HG02763 (cell line): ENCODE measurements around the gene PIK3AP1.
"Not testable (repeated sequence)": the region's sequence is repeated elsewhere in the genome, so short reads cannot be mapped to it uniquely, and the experiment has no call there.

ENCODE experiments used
- ATAC-seq: cut with Tn5 transposase; IDR thresholded peaks from one replicate; pipeline ENCODE4 v1.9.1; 2021; ENCODE audit warnings: mild to moderate bottlenecking, moderate library complexity; ENCODE audit not compliant: unreplicated experiment

Gene PIK3AP1

GRCh38 chr10:96585736-96586418, 134.4 kb downstream of the PIK3AP1 start:
- ATAC-seq, result peak; percentile 3

- no peak for ATAC-seq
Measured at GRCh38 chr10:96584474-96584873, 135.8 kb downstream of the PIK3AP1 start.

- no peak for ATAC-seq
Measured at GRCh38 chr10:96584035-96584434, 136.3 kb downstream of the PIK3AP1 start.

- no peak for ATAC-seq
Measured at GRCh38 chr10:96579133-96579532, 141.2 kb downstream of the PIK3AP1 start.

- ATAC-seq, result no peak
Measured at GRCh38 chr10:96578633-96579032, 141.7 kb downstream of the PIK3AP1 start.

- ATAC-seq, result no peak
Measured at GRCh38 chr10:96578022-96578421, 142.3 kb downstream of the PIK3AP1 start.

- no peak for ATAC-seq
Measured at GRCh38 chr10:96577069-96577468, 143.2 kb downstream of the PIK3AP1 start.

- no peak for ATAC-seq
Measured at GRCh38 chr10:96576277-96576980, 143.9 kb downstream of the PIK3AP1 start.

GRCh38 chr10:96574564-96574963, 145.8 kb downstream of the PIK3AP1 start:
- ATAC-seq, result not testable (repeated sequence)

GRCh38 chr10:96573036-96573435, 147.3 kb downstream of the PIK3AP1 start:
- ATAC-seq, result no peak

GRCh38 chr10:96570983-96571964, 149.0 kb downstream of the PIK3AP1 start:
- no peak for ATAC-seq

GRCh38 chr10:96570511-96570910, 149.8 kb downstream of the PIK3AP1 start:
- no peak for ATAC-seq

GRCh38 chr10:96568402-96568801, 151.9 kb downstream of the PIK3AP1 start:
- ATAC-seq, result no peak

- ATAC-seq, result no peak
Measured at GRCh38 chr10:96565774-96566173, 154.5 kb downstream of the PIK3AP1 start.

- no peak for ATAC-seq
Measured at GRCh38 chr10:96560966-96561887, 159.1 kb downstream of the PIK3AP1 start.

GRCh38 chr10:96560489-96560888, 159.8 kb downstream of the PIK3AP1 start:
- no peak for ATAC-seq

- ATAC-seq, result no peak
Measured at GRCh38 chr10:96556003-96556402, 164.3 kb downstream of the PIK3AP1 start.

GRCh38 chr10:96555330-96555729, 165.0 kb downstream of the PIK3AP1 start:
- no peak for ATAC-seq

GRCh38 chr10:96548589-96548988, 171.7 kb downstream of the PIK3AP1 start:
- no peak for ATAC-seq

- ATAC-seq, result not testable (repeated sequence)
Measured at GRCh38 chr10:96545558-96545957, 174.8 kb downstream of the PIK3AP1 start.
